Sigmoid colon (tissue), 4 donors: Measurements from ENCODE around the gene PDE4D.

Experiments
- CTCF ChIP-seq, 4 experiments: fragments of 450-650 bp in 3 of 4; fragments of 200-600 bp in 1 of 4; IDR thresholded peaks; one replicate each; pipeline ENCODE4 v1.5.1; 2016 to 2019; ENCODE audit warnings: antibody characterized with exemption in 4 of 4, mild to moderate bottlenecking in 3 of 4, moderate library complexity in 2 of 4
- EP300 ChIP-seq, 4 donors: sonication (generic); formaldehyde crosslinking; IDR thresholded peaks; one replicate each; pipeline ENCODE4 v1.6.1; 2017; ENCODE audit warnings: antibody characterized with exemption in 4 of 4

GRCh38 chr5:59348189-59348588, 545.3 kb downstream of the PDE4D start:
- no peak for TF ChIP-seq CTCF (IDR thresholded peaks at IDR 0.05)
- TF ChIP-seq EP300 (IDR thresholded peaks at IDR 0.05), result no peak
